PC-3 (cell line): Measurements from ENCODE around the gene GABRB2.

Experiments used
- EZH2 ChIP-seq: fragments of 300-600 bp; sonication (generic); IDR thresholded peaks from one replicate; pipeline ENCODE4 v1.6.1; 2017; ENCODE audit warnings: antibody characterized with exemption, mild to moderate bottlenecking, low read length; ENCODE audit not compliant: unreplicated experiment
- TF ChIP-seq, protein P1 (sequence below): fragments of 300-600 bp; sonication (generic); conservative IDR thresholded peaks from 2 replicates; pipeline ENCODE4 v1.5.1; 2017; ENCODE audit warnings: antibody characterized with exemption, low read depth, mild to moderate bottlenecking, low read length

DNA sequence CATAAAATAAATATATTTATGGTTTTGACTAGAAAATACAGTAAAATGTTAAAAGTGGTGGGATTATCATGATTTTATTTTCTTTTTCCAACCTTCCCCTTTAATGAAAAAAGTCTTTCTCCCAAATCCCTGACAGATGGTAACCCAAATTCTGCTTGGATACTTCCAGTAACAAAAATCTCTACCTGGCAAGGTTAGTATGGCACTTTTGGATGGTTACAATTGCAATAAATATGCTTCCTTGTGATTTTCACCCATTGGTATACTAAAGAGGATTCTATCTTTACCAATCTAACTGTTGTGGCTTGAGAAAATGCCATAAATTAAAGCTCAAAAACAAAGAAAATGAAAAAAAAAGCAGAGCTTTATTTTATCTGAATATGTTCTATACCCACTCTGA lies 62.8 kb downstream of the GABRB2 start:
- TF ChIP-seq EZH2, result no peak
- TF ChIP-seq, protein P1, sequence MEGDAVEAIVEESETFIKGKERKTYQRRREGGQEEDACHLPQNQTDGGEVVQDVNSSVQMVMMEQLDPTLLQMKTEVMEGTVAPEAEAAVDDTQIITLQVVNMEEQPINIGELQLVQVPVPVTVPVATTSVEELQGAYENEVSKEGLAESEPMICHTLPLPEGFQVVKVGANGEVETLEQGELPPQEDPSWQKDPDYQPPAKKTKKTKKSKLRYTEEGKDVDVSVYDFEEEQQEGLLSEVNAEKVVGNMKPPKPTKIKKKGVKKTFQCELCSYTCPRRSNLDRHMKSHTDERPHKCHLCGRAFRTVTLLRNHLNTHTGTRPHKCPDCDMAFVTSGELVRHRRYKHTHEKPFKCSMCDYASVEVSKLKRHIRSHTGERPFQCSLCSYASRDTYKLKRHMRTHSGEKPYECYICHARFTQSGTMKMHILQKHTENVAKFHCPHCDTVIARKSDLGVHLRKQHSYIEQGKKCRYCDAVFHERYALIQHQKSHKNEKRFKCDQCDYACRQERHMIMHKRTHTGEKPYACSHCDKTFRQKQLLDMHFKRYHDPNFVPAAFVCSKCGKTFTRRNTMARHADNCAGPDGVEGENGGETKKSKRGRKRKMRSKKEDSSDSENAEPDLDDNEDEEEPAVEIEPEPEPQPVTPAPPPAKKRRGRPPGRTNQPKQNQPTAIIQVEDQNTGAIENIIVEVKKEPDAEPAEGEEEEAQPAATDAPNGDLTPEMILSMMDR, result no peak
